ENCODE results near the gene SH3PXD2A.

SH3PXD2A gene

DNA sequence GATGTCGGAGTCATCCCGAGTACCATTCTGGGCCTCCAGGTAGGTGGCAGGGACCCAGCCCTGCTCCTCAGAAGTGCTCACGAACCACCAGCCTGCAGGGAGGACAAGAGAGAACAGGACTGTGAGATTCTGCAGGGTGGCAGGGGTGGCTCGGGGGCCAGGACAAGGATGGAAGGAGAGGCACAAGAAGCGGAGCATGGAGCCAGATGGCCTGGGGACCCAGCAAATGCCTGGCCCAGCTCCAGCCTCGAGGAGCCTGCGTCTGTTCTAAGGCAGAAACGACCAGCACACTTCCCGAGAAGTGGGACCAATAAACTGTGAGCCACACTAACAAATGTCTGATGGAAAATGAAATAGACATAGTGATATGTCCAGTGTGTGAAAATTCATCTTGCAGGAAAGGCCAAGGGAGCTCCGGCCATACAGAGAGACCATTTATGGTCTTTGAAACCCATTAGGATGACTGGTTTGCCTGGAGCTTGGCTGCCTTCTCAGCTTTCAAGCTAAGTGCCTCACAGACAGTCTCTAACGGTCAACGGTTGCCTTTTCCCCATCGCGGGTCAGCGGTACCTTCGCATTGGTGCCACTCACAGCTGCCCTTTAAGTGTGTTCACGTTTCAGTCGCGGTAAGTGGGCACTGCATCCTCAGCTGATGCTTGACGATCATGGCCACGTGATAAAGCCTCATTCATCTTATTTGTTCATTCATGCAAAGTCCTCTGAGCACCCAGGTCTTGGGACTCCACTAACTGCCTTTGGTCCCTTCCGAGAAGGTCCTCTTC, 228.1 kb downstream of the SH3PXD2A start:
- Histone ChIP-seq H3K9ac (ENCODE audit: low read depth, low read length) (no peak overlapping the region), H3K27ac (ENCODE audit: low read length) (no peak overlapping the region), H2AFZ (ENCODE audit: low read depth, low read length) (no peak overlapping the region), H3K36me3 (ENCODE audit: insufficient read depth, low read length) (peaks cover 30% of the 10 kb centered on the region), H4K20me1 (ENCODE audit: insufficient read depth, low read length) (peaks cover 3% of the 10 kb centered on the region; the same call in 1 of the 2 replicates), H3K4me1 (ENCODE audit: insufficient read depth, low read length) (no peaks in the 10 kb centered on the region), H3K4me2 (ENCODE audit: insufficient read depth, low read length) (no peak overlapping the region), H3K79me2 (ENCODE audit: insufficient read depth, low read length) (no peaks in the 10 kb centered on the region), H3K9me3 (ENCODE audit: insufficient read depth, low read length, severe bottlenecking) (no peaks in the 10 kb centered on the region), H3K27me3 (ENCODE audit: insufficient read depth, low read length, poor library complexity) (no peaks in the 10 kb centered on the region), H3K4me3 (ENCODE audit: low read depth in 1 of 2, low read length in 2 of 2) (no peak overlapping the region)
- no peak for TF ChIP-seq EZH2 (IDR thresholded peaks at IDR 0.05; ENCODE audit: borderline replicate concordance, low read depth, low read length, severe bottlenecking)
- TF ChIP-seq, protein P1, sequence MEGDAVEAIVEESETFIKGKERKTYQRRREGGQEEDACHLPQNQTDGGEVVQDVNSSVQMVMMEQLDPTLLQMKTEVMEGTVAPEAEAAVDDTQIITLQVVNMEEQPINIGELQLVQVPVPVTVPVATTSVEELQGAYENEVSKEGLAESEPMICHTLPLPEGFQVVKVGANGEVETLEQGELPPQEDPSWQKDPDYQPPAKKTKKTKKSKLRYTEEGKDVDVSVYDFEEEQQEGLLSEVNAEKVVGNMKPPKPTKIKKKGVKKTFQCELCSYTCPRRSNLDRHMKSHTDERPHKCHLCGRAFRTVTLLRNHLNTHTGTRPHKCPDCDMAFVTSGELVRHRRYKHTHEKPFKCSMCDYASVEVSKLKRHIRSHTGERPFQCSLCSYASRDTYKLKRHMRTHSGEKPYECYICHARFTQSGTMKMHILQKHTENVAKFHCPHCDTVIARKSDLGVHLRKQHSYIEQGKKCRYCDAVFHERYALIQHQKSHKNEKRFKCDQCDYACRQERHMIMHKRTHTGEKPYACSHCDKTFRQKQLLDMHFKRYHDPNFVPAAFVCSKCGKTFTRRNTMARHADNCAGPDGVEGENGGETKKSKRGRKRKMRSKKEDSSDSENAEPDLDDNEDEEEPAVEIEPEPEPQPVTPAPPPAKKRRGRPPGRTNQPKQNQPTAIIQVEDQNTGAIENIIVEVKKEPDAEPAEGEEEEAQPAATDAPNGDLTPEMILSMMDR (IDR thresholded peaks at IDR 0.05; ENCODE audit: borderline replicate concordance, extremely low read depth, low read length, poor library complexity, severe bottlenecking): no peak
- DNase-seq: no peak
- no peak for ATAC-seq (ENCODE audit: insufficient read depth, low read depth)

DNA sequence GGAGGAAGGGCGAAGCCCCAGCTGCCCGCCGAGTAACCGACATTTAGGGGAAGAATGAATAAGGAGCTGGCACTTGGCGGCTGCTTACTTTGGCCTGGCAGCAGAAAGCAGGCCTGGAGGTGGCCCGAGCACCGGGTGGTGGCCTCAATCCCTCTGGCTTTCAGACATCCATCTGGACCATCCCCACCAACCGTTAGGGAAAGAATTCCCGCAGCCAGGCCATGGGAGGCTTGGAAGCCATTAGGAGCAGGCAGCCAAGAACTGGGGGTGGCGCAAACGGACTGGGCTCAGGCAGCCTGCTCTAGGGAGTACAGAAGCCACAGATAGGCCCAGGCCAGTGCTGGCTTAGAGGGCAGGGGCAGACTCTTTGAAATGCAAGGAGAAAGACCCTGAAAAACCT, 229.2 kb downstream of the SH3PXD2A start:
- peaks cover 3% of the 10 kb centered on the region; the same call in 1 of the 2 replicates for H4K20me1 ChIP-seq (ENCODE audit: insufficient read depth, low read length)
- no peak for TF ChIP-seq EZH2 (IDR thresholded peaks at IDR 0.05; ENCODE audit: borderline replicate concordance, low read depth, low read length, severe bottlenecking)
- TF ChIP-seq, protein P1 (IDR thresholded peaks at IDR 0.05; ENCODE audit: borderline replicate concordance, extremely low read depth, low read length, poor library complexity, severe bottlenecking): no peak
- H3K79me2 ChIP-seq (ENCODE audit: insufficient read depth, low read length): no peaks in the 10 kb centered on the region

GRCh38 chr10:103622935-103623574, 232.3 kb downstream of the SH3PXD2A start:
- Histone ChIP-seq H3K4me3 (ENCODE audit: low read depth in 1 of 2, low read length in 2 of 2) (no peak overlapping the region), H3K36me3 (ENCODE audit: insufficient read depth, low read length) (peaks cover 44% of the 10 kb centered on the region), H4K20me1 (ENCODE audit: insufficient read depth, low read length) (no peaks in the 10 kb centered on the region; the same call in 1 of the 2 replicates), H3K9me3 (ENCODE audit: insufficient read depth, low read length, severe bottlenecking) (no peaks in the 10 kb centered on the region), H3K9ac (ENCODE audit: low read depth, low read length) (no peak overlapping the region), H3K4me2 (ENCODE audit: insufficient read depth, low read length) (no peak overlapping the region), H2AFZ (ENCODE audit: low read depth, low read length) (no peak overlapping the region), H3K27ac (ENCODE audit: low read length) (no peak overlapping the region), H3K79me2 (ENCODE audit: insufficient read depth, low read length) (no peaks in the 10 kb centered on the region), H3K27me3 (ENCODE audit: insufficient read depth, low read length, poor library complexity) (no peaks in the 10 kb centered on the region), H3K4me1 (ENCODE audit: insufficient read depth, low read length) (no peaks in the 10 kb centered on the region)
- ATAC-seq (ENCODE audit: insufficient read depth, low read depth) (no peak), DNase-seq (no peak)
- TF ChIP-seq EZH2 (IDR thresholded peaks at IDR 0.05; ENCODE audit: borderline replicate concordance, low read depth, low read length, severe bottlenecking): no peak
- TF ChIP-seq, protein P1 (IDR thresholded peaks at IDR 0.05; ENCODE audit: borderline replicate concordance, extremely low read depth, low read length, poor library complexity, severe bottlenecking): no peak

More for the DNA sequence above, 229.2 kb downstream of the SH3PXD2A start:
- Histone ChIP-seq H3K36me3 (ENCODE audit: insufficient read depth, low read length) (peaks cover 37% of the 10 kb centered on the region), H3K9ac (ENCODE audit: low read depth, low read length) (no peak overlapping the region), H3K4me2 (ENCODE audit: insufficient read depth, low read length) (no peak overlapping the region), H3K4me1 (ENCODE audit: insufficient read depth, low read length) (no peaks in the 10 kb centered on the region), H3K27me3 (ENCODE audit: insufficient read depth, low read length, poor library complexity) (no peaks in the 10 kb centered on the region), H3K9me3 (ENCODE audit: insufficient read depth, low read length, severe bottlenecking) (no peaks in the 10 kb centered on the region), H2AFZ (ENCODE audit: low read depth, low read length) (no peak overlapping the region), H3K27ac (ENCODE audit: low read length) (no peak overlapping the region), H3K4me3 (ENCODE audit: low read depth in 1 of 2, low read length in 2 of 2) (no peak overlapping the region)
- DNase-seq: no peak
- no peak for ATAC-seq (ENCODE audit: insufficient read depth, low read depth)

Data from DND-41 (cell line).